ENCODE results near the gene MBTD1. TPM values are rescaled to one million over a fixed set of nuclear protein-coding genes. Genes with fewer than 3 reads are reported as not detected.
"Not testable (repeated sequence)": the region's sequence is repeated elsewhere in the genome, so short reads cannot be mapped to it uniquely, and the experiment has no call there.

The MBTD1 gene
- total and polyA plus RNA-seq, 5 donors, result 4.1 to 9.1 (median 6.2) TPM

DNA sequence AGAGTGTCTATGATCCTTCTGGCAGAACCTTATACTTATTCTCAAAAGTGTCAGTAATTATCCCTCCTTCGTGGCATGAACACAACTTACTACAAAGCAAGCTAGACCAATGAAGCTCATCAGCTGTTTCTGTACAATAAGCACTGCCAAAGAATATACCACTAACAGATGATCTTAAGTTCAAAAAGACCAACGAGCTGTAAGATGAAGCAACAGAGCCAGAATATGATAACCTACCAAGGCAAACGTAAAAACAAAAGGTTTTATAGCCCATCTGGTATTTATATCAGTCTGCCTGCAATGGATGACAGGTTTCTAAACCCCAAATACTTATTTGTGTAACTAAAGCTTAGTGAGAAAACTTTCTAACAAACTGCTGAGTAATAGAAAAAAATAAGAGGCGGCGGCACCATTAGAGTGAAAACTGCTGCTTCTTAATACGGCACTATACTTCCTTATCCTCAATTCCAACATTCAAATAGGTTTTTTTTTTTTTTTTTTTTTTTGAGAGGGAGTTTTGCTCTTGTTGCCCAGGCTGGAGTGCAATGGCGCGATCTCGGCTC is 71.5 kb downstream of the MBTD1 start:
- Histone ChIP-seq H3K27me3 (ENCODE audit: control insufficient read depth, insufficient read depth) (no peaks in the 10 kb centered on the region), H3K4me3 (ENCODE audit: low read length) (no peak overlapping the region), H3K4me1 (ENCODE audit: control insufficient read depth, insufficient read depth, low read length) (no peaks in the 10 kb centered on the region), H3K27ac (ENCODE audit: low read length) (no peak overlapping the region), H3K9me3 (ENCODE audit: control insufficient read depth, low read length) (no peaks in the 10 kb centered on the region)
- ATAC-seq, result no peak
- DNase-seq, result no peak
- intact Hi-C loops (cut with DNase I), result no loop called here
- 86% methylated on average over 9 of the region's 9 CpGs for WGBS

- H3K27ac ChIP-seq (ENCODE audit: low read length), result no peak overlapping the region
- H3K4me3 ChIP-seq (ENCODE audit: low read length), result no peak overlapping the region
- no peaks in the 10 kb centered on the region for H3K4me1 ChIP-seq (ENCODE audit: control insufficient read depth, insufficient read depth, low read length)
- intact Hi-C loops (cut with DNase I), result no loop called here
- H3K27me3 ChIP-seq (ENCODE audit: control insufficient read depth, insufficient read depth), result no peaks in the 10 kb centered on the region
- ATAC-seq, result no peak
- no peaks in the 10 kb centered on the region for H3K9me3 ChIP-seq (ENCODE audit: control insufficient read depth, low read length)
- DNase-seq, result no peak
- 92% methylated on average over 8 of the region's 8 CpGs for WGBS
These were observed 74.0 kb downstream of the MBTD1 start for GRCh38 chr17:51185763-51186332.

- WGBS, result 72% methylated on average over 1 of the region's 1 CpG
- Histone ChIP-seq H3K9me3 (ENCODE audit: control insufficient read depth, low read length) (no peaks in the 10 kb centered on the region), H3K27ac (ENCODE audit: low read length) (no peak overlapping the region), H3K4me1 (ENCODE audit: control insufficient read depth, insufficient read depth, low read length) (no peaks in the 10 kb centered on the region), H3K4me3 (ENCODE audit: low read length) (no peak overlapping the region), H3K27me3 (ENCODE audit: control insufficient read depth, insufficient read depth) (no peaks in the 10 kb centered on the region)
- ATAC-seq (no peak), DNase-seq (no peak)
- intact Hi-C loops (cut with DNase I), result no loop called here
These were observed 75.7 kb downstream of the MBTD1 start for GRCh38 chr17:51184124-51184523.

DNA sequence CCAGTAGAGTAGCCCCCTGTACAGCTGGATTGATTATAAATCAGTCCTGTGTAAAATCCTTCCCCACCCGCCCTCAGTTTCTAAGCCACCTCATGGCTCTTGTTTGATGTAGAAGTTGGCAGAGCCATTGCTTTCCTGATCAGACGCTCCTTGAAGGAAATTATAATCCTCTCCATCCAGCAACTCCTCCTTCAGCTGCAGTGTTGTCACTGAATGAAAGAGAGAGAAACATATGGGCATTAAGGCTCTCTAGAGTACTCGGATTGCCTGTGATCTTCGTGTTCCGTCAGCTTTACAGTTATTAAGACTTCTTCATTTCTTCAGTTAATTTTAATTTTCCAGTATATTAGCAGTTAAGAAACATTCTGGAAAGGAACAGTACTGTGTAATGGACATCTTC is 79.4 kb downstream of the MBTD1 start:
- no peak overlapping the region for H3K27ac ChIP-seq (ENCODE audit: low read length)
- ATAC-seq, result no peak
- no peak overlapping the region for H3K4me3 ChIP-seq (ENCODE audit: low read length)
- no peak for DNase-seq
- 82% methylated on average over 5 of the region's 5 CpGs for whole genome bisulfite sequencing
- intact Hi-C loops (cut with DNase I), result no loop called here
- H3K27me3 ChIP-seq (ENCODE audit: control insufficient read depth, insufficient read depth), result no peaks in the 10 kb centered on the region
- no peaks in the 10 kb centered on the region for H3K9me3 ChIP-seq (ENCODE audit: control insufficient read depth, low read length)
- no peaks in the 10 kb centered on the region for H3K4me1 ChIP-seq (ENCODE audit: control insufficient read depth, insufficient read depth, low read length)

- H3K4me1 ChIP-seq (ENCODE audit: control insufficient read depth, insufficient read depth, low read length); H3K27me3 ChIP-seq (ENCODE audit: control insufficient read depth, insufficient read depth); H3K4me3 ChIP-seq (ENCODE audit: low read length); DNase-seq; H3K9me3 ChIP-seq (ENCODE audit: control insufficient read depth, low read length); H3K27ac ChIP-seq (ENCODE audit: low read length); ATAC-seq; intact Hi-C loops (cut with DNase I): not testable (repeated sequence)
- 98% methylated on average over 9 of the region's 9 CpGs for WGBS
These were observed 87.8 kb downstream of the MBTD1 start for GRCh38 chr17:51172030-51172429.

- intact Hi-C loops (cut with DNase I), result no loop called here
- ATAC-seq, result no peak
- Histone ChIP-seq H3K4me3 (ENCODE audit: low read length) (no peak overlapping the region), H3K9me3 (ENCODE audit: control insufficient read depth, low read length) (no peaks in the 10 kb centered on the region), H3K27ac (ENCODE audit: low read length) (no peak overlapping the region), H3K27me3 (ENCODE audit: control insufficient read depth, insufficient read depth) (no peaks in the 10 kb centered on the region), H3K4me1 (ENCODE audit: control insufficient read depth, insufficient read depth, low read length) (no peaks in the 10 kb centered on the region)
- 87% methylated on average over 2 of the region's 2 CpGs for WGBS
- DNase-seq, result no peak
These were observed 89.1 kb downstream of the MBTD1 start for GRCh38 chr17:51170736-51171135.

DNA sequence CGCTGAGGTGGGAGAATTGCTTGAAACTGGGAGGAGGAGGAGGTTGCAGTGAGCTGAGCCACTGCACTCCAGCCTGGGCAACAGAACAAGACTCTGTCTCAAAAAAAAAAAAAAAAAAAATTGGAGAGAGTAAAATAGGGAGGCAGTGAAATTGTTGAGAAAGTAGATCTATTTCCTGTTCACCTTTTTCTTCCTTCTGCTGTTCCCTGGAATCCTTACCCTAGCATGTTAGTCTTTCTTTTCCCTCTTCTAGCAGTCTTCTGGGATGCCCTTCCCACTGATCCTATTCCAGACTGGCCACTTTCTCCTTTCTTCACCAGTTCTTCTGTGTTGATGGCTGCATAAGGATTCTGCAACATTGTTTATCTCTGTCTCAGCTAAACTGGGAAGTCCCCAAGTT is 90.5 kb downstream of the MBTD1 start:
- no peak overlapping the region for H3K27ac ChIP-seq (ENCODE audit: low read length)
- 90% methylated on average over 1 of the region's 1 CpG for WGBS
- intact Hi-C loops (cut with DNase I), result no loop called here
- DNase-seq, result no peak
- no peak overlapping the region for H3K4me3 ChIP-seq (ENCODE audit: low read length)
- no peaks in the 10 kb centered on the region for H3K27me3 ChIP-seq (ENCODE audit: control insufficient read depth, insufficient read depth)
- H3K9me3 ChIP-seq (ENCODE audit: control insufficient read depth, low read length), result no peaks in the 10 kb centered on the region
- no peaks in the 10 kb centered on the region for H3K4me1 ChIP-seq (ENCODE audit: control insufficient read depth, insufficient read depth, low read length)
- ATAC-seq, result no peak

GRCh38 chr17:51166987-51167931 is 92.6 kb downstream of the MBTD1 start:
- Histone ChIP-seq H3K27me3 (ENCODE audit: control insufficient read depth, insufficient read depth) (no peaks in the 10 kb centered on the region), H3K4me1 (ENCODE audit: control insufficient read depth, insufficient read depth, low read length) (no peaks in the 10 kb centered on the region), H3K4me3 (ENCODE audit: low read length) (peak overlapping the region; percentile 94), H3K27ac (ENCODE audit: low read length) (peak overlapping the region; percentile 91), H3K9me3 (ENCODE audit: control insufficient read depth, low read length) (no peaks in the 10 kb centered on the region)
- DNase-seq, result peak; percentile 56 to 79 (median 65)
- intact Hi-C loops (cut with DNase I), result no loop called here
- ATAC-seq, result peak; percentile 40 to 50
- WGBS, result 19% methylated on average over 42 of the region's 42 CpGs

- Histone ChIP-seq H3K27ac (ENCODE audit: low read length) (peak within 1 kb of the TSS; percentile 95), H3K4me1 (ENCODE audit: control insufficient read depth, insufficient read depth, low read length) (no peaks in the 10 kb centered on the region), H3K4me3 (ENCODE audit: low read length) (peak within 1 kb of the TSS; percentile 94), H3K9me3 (ENCODE audit: control insufficient read depth, low read length) (no peaks in the 10 kb centered on the region), H3K27me3 (ENCODE audit: control insufficient read depth, insufficient read depth) (no peaks in the 10 kb centered on the region)
- DNase-seq, result peak; percentile 93 to 97 (median 96)
- intact Hi-C loops (cut with DNase I), result no loop called here
- WGBS, result under 1% methylated on average over 98 of the region's 98 CpGs
- ATAC-seq, result peak; percentile 97 to 98
These were observed 93.5 kb downstream of the MBTD1 start, which contains the start of gene NME2 for GRCh38 chr17:51166198-51166986. NME2 (plus strand) TSS chr17:51166411; CDS start chr17:51166831, 420 bp downstream.

GRCh38 chr17:51165680-51166197 is 94.1 kb downstream of the MBTD1 start:
- Histone ChIP-seq H3K4me1 (ENCODE audit: control insufficient read depth, insufficient read depth, low read length) (no peaks in the 10 kb centered on the region), H3K27ac (ENCODE audit: low read length) (peak overlapping the region; percentile 95), H3K27me3 (ENCODE audit: control insufficient read depth, insufficient read depth) (no peaks in the 10 kb centered on the region), H3K9me3 (ENCODE audit: control insufficient read depth, low read length) (no peaks in the 10 kb centered on the region), H3K4me3 (ENCODE audit: low read length) (peak overlapping the region; percentile 94)
- ATAC-seq, result peak; percentile 1 to 12
- intact Hi-C loops (cut with DNase I), result no loop called here
- DNase-seq, result peak; percentile 31 to 72 (median 70)
- 10% methylated on average over 21 of the region's 21 CpGs for WGBS
